BE2C (cell line): Measurements from ENCODE around the gene TCF4.

Source experiments
- DNase-seq: peaks from one replicate; pipeline ENCODE4 v3.0.0-alpha.2; 2020
- H3K27me3 ChIP-seq: fragments of 250-450 bp; sonication (Bioruptor Pico); 2 replicates; pipeline ENCODE4 v1.5.1; 2020; ENCODE audit warnings: mild to moderate bottlenecking
- H3K36me3 ChIP-seq: fragments of 250-450 bp; sonication (Bioruptor Pico); 2 replicates; pipeline ENCODE4 v1.5.1; 2020; ENCODE audit warnings: mild to moderate bottlenecking
- H3K4me1 ChIP-seq: fragments of 250-450 bp; sonication (Bioruptor Pico); 2 replicates; pipeline ENCODE4 v1.5.1; 2020
- H3K4me3 ChIP-seq: 2 replicates; pipeline ENCODE4 v1.5.1; 2011; ENCODE audit warnings: low read depth, low read length
- H3K9me3 ChIP-seq: fragments of 250-450 bp; sonication (Bioruptor Pico); 2 replicates; pipeline ENCODE4 v1.5.1; 2020
- CTCF ChIP-seq: IDR thresholded peaks from 2 replicates; pipeline ENCODE4 v1.5.1; 2012; ENCODE audit warnings: mild to moderate bottlenecking, low read depth, low read length

The TCF4 gene

GRCh38 chr18:55627007-55627406 is 39.0 kb upstream of the TCF4 start:
- no peaks in the 10 kb centered on the region for H3K36me3 ChIP-seq
- no peak for TF ChIP-seq CTCF
- H3K27me3 ChIP-seq = no peaks in the 10 kb centered on the region
- no peaks in the 10 kb centered on the region for H3K4me1 ChIP-seq
- no peaks in the 10 kb centered on the region for H3K9me3 ChIP-seq
- DNase-seq = no peak
- no peak overlapping the region for H3K4me3 ChIP-seq

GRCh38 chr18:55625901-55626300 is 37.9 kb upstream of the TCF4 start:
- no peak overlapping the region for H3K4me3 ChIP-seq
- H3K4me1 ChIP-seq = no peaks in the 10 kb centered on the region
- no peaks in the 10 kb centered on the region for H3K36me3 ChIP-seq
- no peaks in the 10 kb centered on the region for H3K9me3 ChIP-seq
- no peak for DNase-seq
- TF ChIP-seq CTCF = no peak
- no peaks in the 10 kb centered on the region for H3K27me3 ChIP-seq

- Histone ChIP-seq H3K27me3 (no peaks in the 10 kb centered on the region), H3K4me1 (no peaks in the 10 kb centered on the region), H3K36me3 (no peaks in the 10 kb centered on the region), H3K9me3 (no peaks in the 10 kb centered on the region), H3K4me3 (no peak overlapping the region)
- DNase-seq = no peak
- no peak for TF ChIP-seq CTCF
Measured at GRCh38 chr18:55623626-55624025, 35.6 kb upstream of the TCF4 start.

GRCh38 chr18:55610506-55610905 is 22.5 kb upstream of the TCF4 start:
- Histone ChIP-seq H3K9me3 (no peaks in the 10 kb centered on the region), H3K4me3 (no peak overlapping the region), H3K36me3 (no peaks in the 10 kb centered on the region), H3K4me1 (no peaks in the 10 kb centered on the region), H3K27me3 (no peaks in the 10 kb centered on the region)
- no peak for DNase-seq
- no peak for TF ChIP-seq CTCF

GRCh38 chr18:55609160-55609825 is 21.3 kb upstream of the TCF4 start:
- TF ChIP-seq CTCF = no peak
- Histone ChIP-seq H3K4me1 (no peaks in the 10 kb centered on the region), H3K4me3 (no peak overlapping the region), H3K36me3 (no peaks in the 10 kb centered on the region), H3K9me3 (no peaks in the 10 kb centered on the region), H3K27me3 (no peaks in the 10 kb centered on the region)
- no peak for DNase-seq

GRCh38 chr18:55608497-55608896 is 20.5 kb upstream of the TCF4 start:
- TF ChIP-seq CTCF = no peak
- Histone ChIP-seq H3K4me3 (no peak overlapping the region), H3K36me3 (no peaks in the 10 kb centered on the region), H3K4me1 (no peaks in the 10 kb centered on the region), H3K9me3 (no peaks in the 10 kb centered on the region), H3K27me3 (no peaks in the 10 kb centered on the region)
- no peak for DNase-seq
